Measurements from ENCODE around the gene PKD2.

Gene PKD2

GRCh38 chr4:88007304-88008121 is at the start of gene PKD2:
Gene PKD2 (plus strand): TSS chr4:88007635. CDS start chr4:88007734, 99 bp downstream.
- FAIRE-seq: no peak

GRCh38 chr4:87961993-87962392 is 45.4 kb upstream of the PKD2 start:
- FAIRE-seq: peak; percentile 9

- no peak for FAIRE-seq
Measured at GRCh38 chr4:87962398-87963146, 44.9 kb upstream of the PKD2 start.

GRCh38 chr4:87965501-87965975 is 41.9 kb upstream of the PKD2 start:
- FAIRE-seq: no peak

- no peak for FAIRE-seq
Measured at GRCh38 chr4:87966095-87966496, 41.3 kb upstream of the PKD2 start.

GRCh38 chr4:87967193-87967592 is 40.2 kb upstream of the PKD2 start:
- no peak for FAIRE-seq

- no peak for FAIRE-seq
Measured at GRCh38 chr4:87970121-87970520, 37.3 kb upstream of the PKD2 start.

- FAIRE-seq: no peak
Measured at GRCh38 chr4:87971866-87972265, 35.6 kb upstream of the PKD2 start.

GRCh38 chr4:87973283-87974169 is 33.9 kb upstream of the PKD2 start:
- FAIRE-seq: peak; percentile 98

GRCh38 chr4:87974856-87975462 is 32.5 kb upstream of the PKD2 start:
- FAIRE-seq: peak; percentile 98

GRCh38 chr4:87975466-87975865 is 32.0 kb upstream of the PKD2 start, which contains the start of gene SPP1:
Gene SPP1 (plus strand): TSS chr4:87975714. CDS start chr4:87976896, 1,182 bp downstream.
- no peak for FAIRE-seq

GRCh38 chr4:87977521-87978278 is 29.7 kb upstream of the PKD2 start:
- FAIRE-seq: no peak

GRCh38 chr4:87978681-87979080 is 28.8 kb upstream of the PKD2 start:
- no peak for FAIRE-seq

GRCh38 chr4:87979810-87980209 is 27.6 kb upstream of the PKD2 start:
- no peak for FAIRE-seq

- FAIRE-seq: no peak
Measured at GRCh38 chr4:87981486-87981885, 25.9 kb upstream of the PKD2 start.

GRCh38 chr4:87982036-87982435 is 25.4 kb upstream of the PKD2 start:
- no peak for FAIRE-seq

- FAIRE-seq: no peak
Measured at GRCh38 chr4:87982446-87983010, 24.9 kb upstream of the PKD2 start.

GRCh38 chr4:87983996-87984395 is 23.4 kb upstream of the PKD2 start:
- no peak for FAIRE-seq

GRCh38 chr4:87985097-87985886 is 22.1 kb upstream of the PKD2 start:
- no peak for FAIRE-seq

GRCh38 chr4:87985887-87986200 is 21.6 kb upstream of the PKD2 start:
- no peak for FAIRE-seq

- FAIRE-seq: peak; percentile 13
Measured at GRCh38 chr4:87986508-87986907, 20.9 kb upstream of the PKD2 start.

All from islet of Langerhans (tissue), 1 donor.